Gastrocnemius medialis (tissue), 4 donors: ENCODE data around the gene SMARCD3. TPM values are rescaled to one million over a fixed set of nuclear protein-coding genes. Genes with fewer than 3 reads are reported as not detected.

ENCODE experiments used
- ATAC-seq, 2 donors: fragments of 150-250 bp; one replicate each; pipeline ENCODE4 v1.9.1; 2016
- DNase-seq, 2 donors: peaks; one replicate each; pipeline ENCODE4 v3.0.0-alpha.2; 2019
- H3K27ac ChIP-seq, 4 donors: fragments of 200-600 bp; sonication (generic); 1 replicate in 1 of 4; 2 replicates in 3 of 4; pipeline ENCODE4 v1.5.1; 2016 to 2018; ENCODE audit warnings: mild to moderate bottlenecking in 2 of 4, moderate library complexity in 1 of 4
- H3K27me3 ChIP-seq, 3 donors: fragments of 200-600 bp; sonication (generic) in 2 of 3; 1 replicate in 1 of 3; 2 replicates in 2 of 3; pipeline versions ENCODE4 v1.5.1 to v1.6.0; 2016 to 2019; ENCODE audit warnings: mild to moderate bottlenecking in 1 of 3, moderate library complexity in 1 of 3
- H3K36me3 ChIP-seq, 2 donors: fragments of 200-600 bp; sonication (generic) in 1 of 2; one replicate each; pipeline ENCODE4 v1.5.1; 2017 to 2018
- H3K4me1 ChIP-seq, 2 donors: fragments of 200-600 bp; sonication (generic) in 1 of 2; one replicate each; pipeline ENCODE4 v1.5.1; 2016 to 2017; ENCODE audit warnings: mild to moderate bottlenecking in 2 of 2
- H3K4me3 ChIP-seq, 4 donors: fragments of 200-600 bp; sonication (generic) in 3 of 4; 1 replicate in 1 of 4; 2 replicates in 3 of 4; pipeline ENCODE4 v1.5.1; 2016 to 2019; ENCODE audit warnings: mild to moderate bottlenecking in 2 of 4
- H3K9me3 ChIP-seq, 3 donors: fragments of 200-600 bp; sonication (generic) in 2 of 3; 1 replicate in 1 of 3; 2 replicates in 2 of 3; pipeline ENCODE4 v1.5.1; 2016 to 2019
- CTCF ChIP-seq, 5 experiments: fragments of 450-650 bp in 3 of 5; fragments of 200-600 bp in 2 of 5; sonication (generic) in 2 of 5; IDR thresholded peaks in 4 of 5; conservative IDR thresholded peaks in 1 of 5; 1 replicate in 4 of 5; 2 replicates in 1 of 5; pipeline ENCODE4 v1.5.1; 2016 to 2019; ENCODE audit warnings: antibody characterized with exemption in 5 of 5, mild to moderate bottlenecking in 3 of 5, moderate library complexity in 3 of 5
- POLR2A ChIP-seq, 2 donors: fragments of 450-650 bp; IDR thresholded peaks; one replicate each; pipeline ENCODE4 v1.6.1; 2017; ENCODE audit warnings: antibody characterized with exemption in 2 of 2, mild to moderate bottlenecking in 2 of 2, moderate library complexity in 2 of 2
- in situ Hi-C, 4 donors: fragments of 200-750 bp; cut with MboI; loops; one replicate each; pipeline versions ENCODE4 v1.15.0 to v1.8.0; 2017; ENCODE audit warnings: low sequenced_read_pairs in 4 of 4
- intact Hi-C: fragments of 100-400 bp; cut with DNase I; formaldehyde crosslinking; loops from one replicate; pipeline ENCODE4 v1.15.1; 2023; ENCODE audit warnings: low total_unique reads
- total RNA-seq, 4 donors: library from RNA; depleted of rRNA; stranded (reverse); fragments of >200 nt; gene quantifications; one replicate each; pipeline versions ENCODE4 v1.1.0 to v1.2.3, GENCODE V29; 2016

The SMARCD3 gene
- total RNA-seq, 4 donors from 2014 or later = 41.8 to 103 (median 75.4) TPM

- intact Hi-C loops (loop anchor here (10.0 kb wide), 1 partner anchor 106 kb away; no protein-coding TSS in a partner anchor), in situ Hi-C loops (no loop called here)
- H3K36me3 ChIP-seq = no peaks in the 10 kb centered on the region
- ATAC-seq (no peak), DNase-seq (no peak)
- H3K27ac ChIP-seq = no peak overlapping the region
- no peak overlapping the region for H3K4me3 ChIP-seq
- H3K9me3 ChIP-seq = no peaks in the 10 kb centered on the region
- no peaks in the 10 kb centered on the region for H3K4me1 ChIP-seq
- no peak for TF ChIP-seq CTCF (IDR thresholded peaks at IDR 0.05 in 4 of 5, conservative IDR thresholded peaks at IDR 0.05 in 1 of 5)
- no peak for TF ChIP-seq POLR2A (IDR thresholded peaks at IDR 0.05)
- H3K27me3 ChIP-seq = peaks cover under 1 to 23% (median 6%) of the 10 kb centered on the region in 3 donors
Observed at GRCh38 chr7:151198945-151199848, 49.3 kb downstream of the SMARCD3 start.

- TF ChIP-seq POLR2A (IDR thresholded peaks at IDR 0.05) = no peak
- no peak for TF ChIP-seq CTCF (IDR thresholded peaks at IDR 0.05 in 4 of 5, conservative IDR thresholded peaks at IDR 0.05 in 1 of 5)
- intact Hi-C loops = loop anchor here (10.0 kb wide), 1 partner anchor 107 kb away; no protein-coding TSS in a partner anchor
- no peak for ATAC-seq
- in situ Hi-C loops = no loop called here
- Histone ChIP-seq H3K27ac (no peak overlapping the region), H3K4me1 (no peaks in the 10 kb centered on the region), H3K9me3 (no peaks in the 10 kb centered on the region), H3K36me3 (no peaks in the 10 kb centered on the region), H3K27me3 (peaks cover 0 to 18% (median 4%) of the 10 kb centered on the region in 3 donors), H3K4me3 (no peak overlapping the region)
- DNase-seq = no peak
Observed at GRCh38 chr7:151197932-151198331, 50.6 kb downstream of the SMARCD3 start.

- no peaks in the 10 kb centered on the region for H3K36me3 ChIP-seq
- ATAC-seq (no peak), DNase-seq (no peak)
- intact Hi-C loops = loop anchor here (10.0 kb wide), 1 partner anchor 109 kb away; no protein-coding TSS in a partner anchor
- peaks cover 0 to 8% of the 10 kb centered on the region in 2 donors for H3K4me1 ChIP-seq
- H3K4me3 ChIP-seq = no peak overlapping the region
- no peaks in the 10 kb centered on the region for H3K9me3 ChIP-seq
- H3K27ac ChIP-seq = no peak overlapping the region
- in situ Hi-C loops = no loop called here
- H3K27me3 ChIP-seq = peaks cover 0 to 6% (median 4%) of the 10 kb centered on the region in 3 donors
- no peak for TF ChIP-seq POLR2A (IDR thresholded peaks at IDR 0.05)
- TF ChIP-seq CTCF (IDR thresholded peaks at IDR 0.05 in 4 of 5, conservative IDR thresholded peaks at IDR 0.05 in 1 of 5) = no peak
Observed at GRCh38 chr7:151195616-151196450, 52.7 kb downstream of the SMARCD3 start.

- Histone ChIP-seq H3K36me3 (no peaks in the 10 kb centered on the region), H3K27me3 (peaks cover 0 to under 1% (median under 1%) of the 10 kb centered on the region in 3 donors), H3K4me1 (peaks cover 0 to 8% of the 10 kb centered on the region in 2 donors), H3K27ac (no peak overlapping the region), H3K9me3 (no peaks in the 10 kb centered on the region), H3K4me3 (no peak overlapping the region)
- no peak for TF ChIP-seq CTCF (IDR thresholded peaks at IDR 0.05 in 4 of 5, conservative IDR thresholded peaks at IDR 0.05 in 1 of 5)
- no peak for TF ChIP-seq POLR2A (IDR thresholded peaks at IDR 0.05)
- intact Hi-C loops = loop anchor here (10.0 kb wide), 1 partner anchor 111 kb away; no protein-coding TSS in a partner anchor
- in situ Hi-C loops = no loop called here
- ATAC-seq (no peak), DNase-seq (no peak)
Observed at GRCh38 chr7:151194188-151194587, 54.3 kb downstream of the SMARCD3 start.
